NCI-H748 (cell line): Measurements from ENCODE around the gene TSPO.

Experiments used
- DNase-seq: peaks from one replicate; lab custom pipeline; 2025; ENCODE audit not compliant: unreplicated experiment; lab: John Stamatoyannopoulos, UW

TSPO gene

GRCh38 chr22:43199541-43199940 is 48.2 kb downstream of the TSPO start:
- no peak for DNase-seq

GRCh38 chr22:43200031-43200430 is 48.7 kb downstream of the TSPO start:
- no peak for DNase-seq

GRCh38 chr22:43200555-43200954 is 49.2 kb downstream of the TSPO start:
- DNase-seq = no peak

- DNase-seq = no peak
These were observed 50.3 kb downstream of the TSPO start for GRCh38 chr22:43201486-43202219.

- DNase-seq = no peak
These were observed 51.0 kb downstream of the TSPO start for GRCh38 chr22:43202326-43202725.

- DNase-seq = no peak
These were observed 51.5 kb downstream of the TSPO start for GRCh38 chr22:43202756-43203410.

GRCh38 chr22:43203471-43203981 is 52.2 kb downstream of the TSPO start:
- DNase-seq = no peak

GRCh38 chr22:43205261-43205691 is 53.9 kb downstream of the TSPO start:
- no peak for DNase-seq

- no peak for DNase-seq
These were observed 54.6 kb downstream of the TSPO start for GRCh38 chr22:43205748-43206508.

GRCh38 chr22:43206509-43207161 is 55.3 kb downstream of the TSPO start:
- no peak for DNase-seq

- DNase-seq = no peak
These were observed 56.0 kb downstream of the TSPO start for GRCh38 chr22:43207386-43207785.

- DNase-seq = no peak
These were observed 56.7 kb downstream of the TSPO start for GRCh38 chr22:43207849-43208702.

- DNase-seq = no peak
These were observed 57.6 kb downstream of the TSPO start for GRCh38 chr22:43208703-43209522.

GRCh38 chr22:43209523-43209890 is 58.1 kb downstream of the TSPO start:
- DNase-seq = no peak

GRCh38 chr22:43209971-43210370 is 58.6 kb downstream of the TSPO start:
- no peak for DNase-seq

- DNase-seq = no peak
These were observed 59.5 kb downstream of the TSPO start for GRCh38 chr22:43210631-43211515.

GRCh38 chr22:43211941-43212433 is 60.6 kb downstream of the TSPO start:
- no peak for DNase-seq

GRCh38 chr22:43212434-43212952 is 61.1 kb downstream of the TSPO start:
- DNase-seq = no peak
